Measurements from ENCODE around the gene RAMACL.

- no peak for TF ChIP-seq EZH2 (IDR thresholded peaks at IDR 0.05; ENCODE audit: low read length, missing control alignments)
- TF ChIP-seq CTCF (conservative IDR thresholded peaks at IDR 0.05 in 1 of 2, IDR thresholded peaks at IDR 0.05 in 1 of 2; ENCODE audit: low read depth in 1 of 2, low read length in 2 of 2), result no peak
These were observed 21.2 kb downstream of the RAMACL start for GRCh38 chr6:166565084-166565967.

Measured in fibroblast of lung (primary cell).